GM10266 (cell line): ENCODE measurements around the gene MAK.
"Not testable (repeated sequence)": the region's sequence is repeated elsewhere in the genome, so short reads cannot be mapped to it uniquely, and the experiment has no call there.

Source experiments
- DNase-seq: peaks from one replicate; pipeline ENCODE4 v3.0.0; 2012; ENCODE audit errors: extremely low spot score
- CTCF ChIP-seq: IDR thresholded peaks from 2 replicates; pipeline ENCODE4 v1.5.1; 2012; ENCODE audit warnings: mild to moderate bottlenecking, low read depth; ENCODE audit not compliant: control insufficient read depth, insufficient read depth; ENCODE audit errors: missing control alignments

Gene MAK

GRCh38 chr6:10831609-10832008 lies 6.7 kb downstream of the MAK start:
- no peak for TF ChIP-seq CTCF
- no peak for DNase-seq

GRCh38 chr6:10824819-10825218 lies 13.5 kb downstream of the MAK start:
- no peak for TF ChIP-seq CTCF
- no peak for DNase-seq

DNA sequence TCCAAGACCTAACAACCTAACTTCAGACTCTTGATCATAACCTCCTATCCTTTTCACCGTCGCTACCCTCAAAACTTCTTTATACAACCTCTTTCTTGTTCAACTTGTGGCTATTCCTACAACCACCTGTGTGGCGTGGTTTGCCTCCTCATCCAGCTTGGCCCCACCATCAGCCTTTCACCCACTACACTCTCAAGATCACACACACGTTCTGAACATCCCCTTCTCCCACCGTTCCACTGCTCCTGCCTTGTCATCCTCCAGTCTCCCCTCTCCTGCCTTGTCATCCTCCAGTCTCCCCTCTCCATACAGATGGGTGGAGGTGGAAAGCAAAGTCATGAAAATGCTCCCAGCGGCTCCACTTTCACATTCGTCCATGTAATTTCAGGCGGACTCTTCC lies 14.0 kb downstream of the MAK start:
- DNase-seq: no peak
- TF ChIP-seq CTCF: no peak

DNA sequence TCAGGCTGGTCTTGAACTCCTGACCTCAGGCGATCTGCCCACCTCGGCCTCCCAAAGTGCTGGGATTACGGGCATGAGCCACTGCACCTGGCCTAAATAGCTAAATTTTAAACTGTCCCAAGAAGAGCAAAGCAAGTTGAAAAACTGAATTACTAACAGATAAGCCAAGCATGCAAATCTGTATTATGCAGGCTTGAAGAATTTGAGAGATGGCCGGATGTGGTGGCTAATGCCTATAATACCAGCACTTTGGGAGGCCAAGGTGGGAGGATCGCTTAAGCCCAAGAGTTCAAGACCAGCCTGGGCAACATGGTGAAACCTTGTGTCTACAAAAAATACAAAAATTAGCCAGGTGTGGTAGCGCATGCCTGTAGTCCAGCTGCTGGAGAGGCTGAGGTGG lies 24.2 kb downstream of the MAK start:
- DNase-seq: not testable (repeated sequence)

DNA sequence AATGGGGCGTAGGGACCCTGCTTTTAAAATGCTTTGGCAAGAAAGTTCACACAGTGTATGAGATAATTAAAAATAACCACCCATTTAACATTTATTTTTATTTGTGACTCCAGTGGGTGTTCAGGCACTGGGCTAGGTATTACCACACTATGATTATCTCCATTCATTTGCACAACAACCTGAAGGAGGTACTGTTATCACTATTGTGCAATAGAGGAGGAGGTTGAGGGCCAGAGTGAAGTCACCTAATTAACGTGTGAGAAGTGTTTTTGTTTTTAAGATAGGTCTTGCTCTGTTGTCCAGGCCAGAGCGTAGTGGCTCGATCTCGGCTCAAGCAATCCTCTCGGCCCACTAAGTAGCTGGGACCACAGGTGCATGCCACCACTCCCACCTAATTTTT lies 29.2 kb downstream of the MAK start:
- TF ChIP-seq CTCF: no peak
- no peak for DNase-seq

DNA sequence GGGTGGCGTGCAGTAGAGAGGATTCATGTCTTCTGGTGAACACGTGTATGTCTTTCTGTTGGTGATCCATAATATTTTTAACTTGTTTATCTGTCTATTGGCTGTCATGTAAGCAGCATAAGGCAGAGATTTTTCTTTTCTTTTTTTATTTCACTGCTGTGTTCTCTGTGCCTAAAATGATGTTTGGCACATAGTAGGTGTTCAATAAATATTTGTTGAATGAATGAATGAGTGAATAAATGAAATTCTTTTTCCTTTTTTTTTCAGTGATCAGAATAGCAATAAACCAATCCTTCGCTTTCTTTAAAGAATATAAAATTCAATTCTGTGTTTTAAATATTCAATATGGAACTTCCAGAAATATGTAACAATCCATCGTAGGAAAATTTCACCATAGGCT lies 30.0 kb downstream of the MAK start:
- DNase-seq: no peak
- no peak for TF ChIP-seq CTCF

DNA sequence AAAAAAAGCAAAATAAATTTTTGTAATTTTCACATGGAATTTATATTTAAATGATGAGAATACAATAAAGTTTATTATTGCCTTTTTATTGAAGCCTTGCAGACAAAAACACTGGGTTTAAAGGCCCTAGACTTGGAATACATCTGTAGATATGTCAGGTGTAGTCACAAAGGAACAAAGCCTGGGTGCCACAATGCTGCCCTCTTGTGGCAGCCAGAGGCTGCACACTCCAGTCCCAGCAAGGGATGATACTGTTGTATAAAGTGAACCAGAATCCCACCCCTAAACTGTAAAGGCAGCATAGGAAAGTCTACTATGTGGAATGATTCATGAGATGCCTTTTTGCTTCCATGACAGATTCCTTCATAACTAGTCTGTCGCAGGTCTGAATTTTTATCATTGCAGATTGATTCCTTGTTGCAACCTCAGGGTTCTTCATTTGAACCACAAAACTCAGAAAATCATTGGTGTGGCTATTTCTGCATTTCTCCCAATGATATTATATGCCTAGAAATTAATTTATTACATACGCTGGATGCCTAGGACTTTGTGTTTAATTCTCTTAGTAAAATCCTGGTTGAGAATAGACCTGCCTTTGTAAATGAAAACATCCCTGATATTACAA lies 37.0 kb downstream of the MAK start:
- DNase-seq: peak; percentile 77
- peak; percentile 94 for TF ChIP-seq CTCF

GRCh38 chr6:10800810-10801209 lies 37.5 kb downstream of the MAK start:
- DNase-seq: no peak
- TF ChIP-seq CTCF: no peak
